DOHH2 (cell line): Measurements from ENCODE around the gene CKMT2.
A peak's percentile ranks its signal among the peaks of the same experiment; 100 is the strongest.
"Not testable (repeated sequence)": the region's sequence is repeated elsewhere in the genome, so short reads cannot be mapped to it uniquely, and the experiment has no call there.

Source experiments
- H3F3A ChIP-seq: fragments of 200-600 bp; sonication (generic), shearing (Covaris generic); 2 replicates; pipeline ENCODE4 v1.6.0; 2016; ENCODE audit warnings: antibody characterized with exemption, mild to moderate bottlenecking; ENCODE audit not compliant: control insufficient read depth, insufficient read depth
- H3K27ac ChIP-seq: fragments of 200-600 bp; sonication (generic); 2 replicates; pipeline ENCODE4 v1.5.1; 2014; ENCODE audit warnings: low read depth, mild to moderate bottlenecking, low read length, moderate library complexity
- H3K27me3 ChIP-seq: fragments of 200-600 bp; sonication (generic); 2 replicates; pipeline ENCODE4 v1.6.1; 2014; ENCODE audit warnings: mild to moderate bottlenecking, low read length, mixed read lengths; ENCODE audit not compliant: control insufficient read depth
- H3K36me3 ChIP-seq: fragments of 200-600 bp; sonication (generic); 2 replicates; pipeline ENCODE4 v1.6.1; 2014; ENCODE audit warnings: mild to moderate bottlenecking, low read length, moderate library complexity, mixed read lengths; ENCODE audit not compliant: control insufficient read depth
- H3K4me1 ChIP-seq: fragments of 200-600 bp; sonication (generic); 2 replicates; pipeline ENCODE4 v1.6.1; 2014; ENCODE audit warnings: mild to moderate bottlenecking, low read length, mixed read lengths; ENCODE audit not compliant: control insufficient read depth
- H3K4me2 ChIP-seq: fragments of 200-600 bp; sonication (generic); 2 replicates; pipeline ENCODE4 v1.6.0; 2014; ENCODE audit warnings: mild to moderate bottlenecking, low read length, moderate library complexity
- H3K4me3 ChIP-seq: fragments of 200-600 bp; sonication (generic); 2 replicates; pipeline ENCODE4 v1.5.1; 2014; ENCODE audit warnings: mild to moderate bottlenecking, low read length, mixed read lengths
- H3K79me2 ChIP-seq: fragments of 200-600 bp; sonication (generic); 2 replicates; pipeline ENCODE4 v1.6.1; 2014; ENCODE audit warnings: mild to moderate bottlenecking, low read length, mixed read lengths; ENCODE audit not compliant: control insufficient read depth
- H3K9me2 ChIP-seq: fragments of 200-600 bp; sonication (generic); replicated peaks from 2 replicates; pipeline ENCODE4 v1.6.1; 2014; ENCODE audit warnings: mild to moderate bottlenecking, low read length, mixed read lengths; ENCODE audit not compliant: control insufficient read depth
- H3K9me3 ChIP-seq: fragments of 200-600 bp; sonication (generic); 2 replicates; pipeline ENCODE4 v1.6.1; 2014; ENCODE audit warnings: antibody characterized with exemption, low read length, mixed read lengths; ENCODE audit not compliant: control insufficient read depth, insufficient read depth
- H4K20me1 ChIP-seq: fragments of 200-600 bp; sonication (generic); 2 replicates; pipeline ENCODE4 v1.6.0; 2014; ENCODE audit warnings: low read depth, mild to moderate bottlenecking, antibody characterized with exemption, low read length, moderate library complexity; ENCODE audit not compliant: control insufficient read depth, insufficient read depth
- CTCF ChIP-seq: fragments of 200-600 bp; sonication (generic); IDR thresholded peaks from one replicate; pipeline ENCODE4 v1.5.1; 2014; ENCODE audit warnings: antibody characterized with exemption, mild to moderate bottlenecking, low read depth, low read length; ENCODE audit not compliant: poor library complexity, severe bottlenecking
- EZH2phosphoT487 ChIP-seq: fragments of 200-600 bp; sonication (generic); IDR thresholded peaks from 2 replicates; pipeline ENCODE4 v1.6.1; 2017; ENCODE audit warnings: borderline replicate concordance, mild to moderate bottlenecking, antibody characterized with exemption, low read length, moderate library complexity, mixed read lengths

The CKMT2 gene

GRCh38 chr5:81269751-81270393, 36.8 kb downstream of the CKMT2 start:
- H3K79me2 ChIP-seq: peaks cover 62% of the 10 kb centered on the region
- H3K27ac ChIP-seq: no peak overlapping the region
- no peaks in the 10 kb centered on the region for H4K20me1 ChIP-seq
- H3K9me2 ChIP-seq: no peaks in the 10 kb centered on the region
- no peaks in the 10 kb centered on the region for H3F3A ChIP-seq
- H3K27me3 ChIP-seq: no peaks in the 10 kb centered on the region
- TF ChIP-seq CTCF: no peak
- no peak for TF ChIP-seq EZH2phosphoT487
- H3K9me3 ChIP-seq: peaks cover 3% of the 10 kb centered on the region; the same call in 1 of the 2 replicates
- H3K4me2 ChIP-seq: no peak overlapping the region
- peaks cover 18% of the 10 kb centered on the region for H3K4me1 ChIP-seq
- no peaks in the 10 kb centered on the region for H3K36me3 ChIP-seq
- H3K4me3 ChIP-seq: no peak overlapping the region

GRCh38 chr5:81270394-81271027, 37.4 kb downstream of the CKMT2 start:
- not testable (repeated sequence) for H3K27ac ChIP-seq, H3K36me3 ChIP-seq, H3K4me3 ChIP-seq, H3K27me3 ChIP-seq, H3K9me3 ChIP-seq, H3K4me2 ChIP-seq, H3F3A ChIP-seq, H4K20me1 ChIP-seq, H3K9me2 ChIP-seq
- Histone ChIP-seq H3K4me1 (peaks cover 18% of the 10 kb centered on the region), H3K79me2 (peaks cover 67% of the 10 kb centered on the region)

- Histone ChIP-seq H3K27me3 (no peaks in the 10 kb centered on the region), H3K79me2 (peaks cover 34% of the 10 kb centered on the region), H3K36me3 (no peaks in the 10 kb centered on the region), H3K4me3 (no peak overlapping the region), H4K20me1 (no peaks in the 10 kb centered on the region), H3K9me3 (no peaks in the 10 kb centered on the region), H3K4me1 (peaks cover 39% of the 10 kb centered on the region), H3K27ac (no peak overlapping the region), H3F3A (peaks cover 6% of the 10 kb centered on the region; the same call in 1 of the 2 replicates), H3K9me2 (no peaks in the 10 kb centered on the region), H3K4me2 (no peak overlapping the region)
- TF ChIP-seq EZH2phosphoT487 (no peak), CTCF (no peak)
Observed at GRCh38 chr5:81283976-81284375, 50.9 kb downstream of the CKMT2 start.

- TF ChIP-seq CTCF (no peak), EZH2phosphoT487 (no peak)
- Histone ChIP-seq H3K27ac (no peak overlapping the region), H3F3A (peaks cover 6% of the 10 kb centered on the region), H4K20me1 (no peaks in the 10 kb centered on the region), H3K4me3 (no peak overlapping the region), H3K9me3 (peaks cover 3% of the 10 kb centered on the region; the same call in 1 of the 2 replicates), H3K36me3 (peaks cover 3% of the 10 kb centered on the region), H3K4me1 (peaks cover 55% of the 10 kb centered on the region), H3K27me3 (no peaks in the 10 kb centered on the region), H3K4me2 (peak overlapping the region; percentile 66), H3K79me2 (peaks cover 55% of the 10 kb centered on the region), H3K9me2 (no peaks in the 10 kb centered on the region)
Observed at GRCh38 chr5:81286059-81286617, 53.0 kb downstream of the CKMT2 start.
